ENCODE results near the gene SRL.

DNA sequence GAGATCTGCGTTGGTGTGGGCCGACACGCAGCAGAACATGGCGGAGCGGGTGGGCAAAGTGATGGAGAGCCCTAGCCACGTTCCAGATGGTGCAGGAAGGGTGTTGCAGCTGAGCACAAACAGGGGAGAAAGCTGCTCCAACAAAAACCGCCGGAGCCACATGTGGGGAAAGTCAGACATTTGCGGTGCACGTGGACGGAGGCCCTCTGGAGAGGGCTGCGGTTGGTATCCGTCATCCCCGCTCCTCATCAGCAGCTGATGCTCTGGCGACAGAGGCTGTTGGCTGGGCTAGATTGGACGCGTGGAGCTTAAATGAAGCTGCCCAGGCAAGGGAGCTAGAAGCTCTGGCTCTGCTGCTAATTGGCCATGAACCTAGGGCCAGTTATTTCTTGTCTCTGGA, 82.2 kb downstream of the SRL start:
- no peak for TF ChIP-seq FOXJ3 (CRISPR knock-in tag; IDR thresholded peaks at IDR 0.05; ENCODE audit: borderline replicate concordance)
- TF ChIP-seq, protein P1, sequence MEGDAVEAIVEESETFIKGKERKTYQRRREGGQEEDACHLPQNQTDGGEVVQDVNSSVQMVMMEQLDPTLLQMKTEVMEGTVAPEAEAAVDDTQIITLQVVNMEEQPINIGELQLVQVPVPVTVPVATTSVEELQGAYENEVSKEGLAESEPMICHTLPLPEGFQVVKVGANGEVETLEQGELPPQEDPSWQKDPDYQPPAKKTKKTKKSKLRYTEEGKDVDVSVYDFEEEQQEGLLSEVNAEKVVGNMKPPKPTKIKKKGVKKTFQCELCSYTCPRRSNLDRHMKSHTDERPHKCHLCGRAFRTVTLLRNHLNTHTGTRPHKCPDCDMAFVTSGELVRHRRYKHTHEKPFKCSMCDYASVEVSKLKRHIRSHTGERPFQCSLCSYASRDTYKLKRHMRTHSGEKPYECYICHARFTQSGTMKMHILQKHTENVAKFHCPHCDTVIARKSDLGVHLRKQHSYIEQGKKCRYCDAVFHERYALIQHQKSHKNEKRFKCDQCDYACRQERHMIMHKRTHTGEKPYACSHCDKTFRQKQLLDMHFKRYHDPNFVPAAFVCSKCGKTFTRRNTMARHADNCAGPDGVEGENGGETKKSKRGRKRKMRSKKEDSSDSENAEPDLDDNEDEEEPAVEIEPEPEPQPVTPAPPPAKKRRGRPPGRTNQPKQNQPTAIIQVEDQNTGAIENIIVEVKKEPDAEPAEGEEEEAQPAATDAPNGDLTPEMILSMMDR (IDR thresholded peaks at IDR 0.05), result no peak
- TF ChIP-seq, protein P2, sequence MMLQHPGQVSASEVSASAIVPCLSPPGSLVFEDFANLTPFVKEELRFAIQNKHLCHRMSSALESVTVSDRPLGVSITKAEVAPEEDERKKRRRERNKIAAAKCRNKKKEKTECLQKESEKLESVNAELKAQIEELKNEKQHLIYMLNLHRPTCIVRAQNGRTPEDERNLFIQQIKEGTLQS (CRISPR knock-in tag; conservative IDR thresholded peaks at IDR 0.05), result no peak
- TF ChIP-seq, protein P3, sequence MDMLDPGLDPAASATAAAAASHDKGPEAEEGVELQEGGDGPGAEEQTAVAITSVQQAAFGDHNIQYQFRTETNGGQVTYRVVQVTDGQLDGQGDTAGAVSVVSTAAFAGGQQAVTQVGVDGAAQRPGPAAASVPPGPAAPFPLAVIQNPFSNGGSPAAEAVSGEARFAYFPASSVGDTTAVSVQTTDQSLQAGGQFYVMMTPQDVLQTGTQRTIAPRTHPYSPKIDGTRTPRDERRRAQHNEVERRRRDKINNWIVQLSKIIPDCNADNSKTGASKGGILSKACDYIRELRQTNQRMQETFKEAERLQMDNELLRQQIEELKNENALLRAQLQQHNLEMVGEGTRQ (CRISPR knock-in tag; IDR thresholded peaks at IDR 0.05), result no peak
- no peak for TF ChIP-seq SMAD3 (CRISPR knock-in tag; IDR thresholded peaks at IDR 0.05; ENCODE audit: borderline replicate concordance)
- TF ChIP-seq, protein P4, sequence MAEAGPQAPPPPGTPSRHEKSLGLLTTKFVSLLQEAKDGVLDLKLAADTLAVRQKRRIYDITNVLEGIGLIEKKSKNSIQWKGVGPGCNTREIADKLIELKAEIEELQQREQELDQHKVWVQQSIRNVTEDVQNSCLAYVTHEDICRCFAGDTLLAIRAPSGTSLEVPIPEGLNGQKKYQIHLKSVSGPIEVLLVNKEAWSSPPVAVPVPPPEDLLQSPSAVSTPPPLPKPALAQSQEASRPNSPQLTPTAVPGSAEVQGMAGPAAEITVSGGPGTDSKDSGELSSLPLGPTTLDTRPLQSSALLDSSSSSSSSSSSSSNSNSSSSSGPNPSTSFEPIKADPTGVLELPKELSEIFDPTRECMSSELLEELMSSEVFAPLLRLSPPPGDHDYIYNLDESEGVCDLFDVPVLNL (CRISPR knock-in tag; IDR thresholded peaks at IDR 0.05; ENCODE audit: borderline replicate concordance, low read depth), result no peak
- TF ChIP-seq NR3C1 (CRISPR knock-in tag; conservative IDR thresholded peaks at IDR 0.05; ENCODE audit: low read depth), result no peak
- TF ChIP-seq, protein P5, sequence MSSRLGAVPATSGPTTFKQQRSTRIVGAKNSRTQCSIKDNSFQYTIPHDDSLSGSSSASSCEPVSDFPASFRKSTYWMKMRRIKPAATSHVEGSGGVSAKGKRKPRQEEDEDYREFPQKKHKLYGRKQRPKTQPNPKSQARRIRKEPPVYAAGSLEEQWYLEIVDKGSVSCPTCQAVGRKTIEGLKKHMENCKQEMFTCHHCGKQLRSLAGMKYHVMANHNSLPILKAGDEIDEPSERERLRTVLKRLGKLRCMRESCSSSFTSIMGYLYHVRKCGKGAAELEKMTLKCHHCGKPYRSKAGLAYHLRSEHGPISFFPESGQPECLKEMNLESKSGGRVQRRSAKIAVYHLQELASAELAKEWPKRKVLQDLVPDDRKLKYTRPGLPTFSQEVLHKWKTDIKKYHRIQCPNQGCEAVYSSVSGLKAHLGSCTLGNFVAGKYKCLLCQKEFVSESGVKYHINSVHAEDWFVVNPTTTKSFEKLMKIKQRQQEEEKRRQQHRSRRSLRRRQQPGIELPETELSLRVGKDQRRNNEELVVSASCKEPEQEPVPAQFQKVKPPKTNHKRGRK (CRISPR knock-in tag; IDR thresholded peaks at IDR 0.05; ENCODE audit: borderline replicate concordance), result no peak
- TF ChIP-seq ELF4 (CRISPR knock-in tag; IDR thresholded peaks at IDR 0.05; ENCODE audit: low read depth), result no peak
- no peak for TF ChIP-seq CREB1 (CRISPR knock-in tag; IDR thresholded peaks at IDR 0.05)
- TF ChIP-seq, protein P6, sequence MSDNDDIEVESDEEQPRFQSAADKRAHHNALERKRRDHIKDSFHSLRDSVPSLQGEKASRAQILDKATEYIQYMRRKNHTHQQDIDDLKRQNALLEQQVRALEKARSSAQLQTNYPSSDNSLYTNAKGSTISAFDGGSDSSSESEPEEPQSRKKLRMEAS (CRISPR knock-in tag; IDR thresholded peaks at IDR 0.05), result no peak
- TF ChIP-seq, protein P7, sequence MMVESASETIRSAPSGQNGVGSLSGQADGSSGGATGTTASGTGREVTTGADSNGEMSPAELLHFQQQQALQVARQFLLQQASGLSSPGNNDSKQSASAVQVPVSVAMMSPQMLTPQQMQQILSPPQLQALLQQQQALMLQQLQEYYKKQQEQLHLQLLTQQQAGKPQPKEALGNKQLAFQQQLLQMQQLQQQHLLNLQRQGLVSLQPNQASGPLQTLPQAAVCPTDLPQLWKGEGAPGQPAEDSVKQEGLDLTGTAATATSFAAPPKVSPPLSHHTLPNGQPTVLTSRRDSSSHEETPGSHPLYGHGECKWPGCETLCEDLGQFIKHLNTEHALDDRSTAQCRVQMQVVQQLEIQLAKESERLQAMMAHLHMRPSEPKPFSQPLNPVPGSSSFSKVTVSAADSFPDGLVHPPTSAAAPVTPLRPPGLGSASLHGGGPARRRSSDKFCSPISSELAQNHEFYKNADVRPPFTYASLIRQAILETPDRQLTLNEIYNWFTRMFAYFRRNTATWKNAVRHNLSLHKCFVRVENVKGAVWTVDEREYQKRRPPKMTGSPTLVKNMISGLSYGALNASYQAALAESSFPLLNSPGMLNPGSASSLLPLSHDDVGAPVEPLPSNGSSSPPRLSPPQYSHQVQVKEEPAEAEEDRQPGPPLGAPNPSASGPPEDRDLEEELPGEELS (CRISPR knock-in tag; IDR thresholded peaks at IDR 0.05), result no peak
- no peak for TF ChIP-seq ZNF121 (CRISPR knock-in tag; IDR thresholded peaks at IDR 0.05)
